ENCODE data around the gene ALOX15B. TPM values are rescaled to one million over a fixed set of nuclear protein-coding genes. Genes with fewer than 3 reads are reported as not detected.

Gene ALOX15B
- total and polyA plus RNA-seq, 8 donors: 0.38 to 112 (median 0.53) TPM

GRCh38 chr17:8002721-8003593 lies 35.9 kb upstream of the ALOX15B start:
- H3K9me3 ChIP-seq: no peaks in the 10 kb centered on the region
- H3K4me3 ChIP-seq: peak overlapping the region in 1 of 2 donors; percentile 6
- peaks cover 0 to 16% of the 10 kb centered on the region in 2 donors for H3K4me1 ChIP-seq
- no peak for TF ChIP-seq CTCF (IDR thresholded peaks at IDR 0.05)
- H3K27me3 ChIP-seq: peaks cover 32 to 86% of the 10 kb centered on the region in 2 donors
- intact Hi-C loops (cut with DNase I): no loop called here
- ATAC-seq: peak; percentile 33
- no peaks in the 10 kb centered on the region for H3K36me3 ChIP-seq
- peak in 1 of 4 donors; percentile 79 for DNase-seq
- no peak overlapping the region for H3K27ac ChIP-seq

- DNase-seq (peak in 1 of 4 donors; percentile 67), ATAC-seq (no peak)
- Histone ChIP-seq H3K27me3 (peaks cover 32 to 78% of the 10 kb centered on the region in 2 donors), H3K4me3 (no peak overlapping the region), H3K36me3 (no peaks in the 10 kb centered on the region), H3K27ac (no peak overlapping the region), H3K9me3 (no peaks in the 10 kb centered on the region), H3K4me1 (peaks cover 0 to 16% of the 10 kb centered on the region in 2 donors)
- intact Hi-C loops (cut with DNase I): no loop called here
- TF ChIP-seq CTCF (IDR thresholded peaks at IDR 0.05): no peak
Observed at GRCh38 chr17:8003594-8004181, 35.2 kb upstream of the ALOX15B start.

- intact Hi-C loops (cut with DNase I): no loop called here
- no peak for DNase-seq
- H3K4me1 ChIP-seq: peaks cover 0 to 16% of the 10 kb centered on the region in 2 donors
- no peak overlapping the region for H3K4me3 ChIP-seq
- peak; percentile 61 for ATAC-seq
- no peaks in the 10 kb centered on the region for H3K36me3 ChIP-seq
- TF ChIP-seq CTCF (IDR thresholded peaks at IDR 0.05): no peak
- peaks cover 30 to 67% of the 10 kb centered on the region in 2 donors for H3K27me3 ChIP-seq
- no peaks in the 10 kb centered on the region for H3K9me3 ChIP-seq
- no peak overlapping the region for H3K27ac ChIP-seq
Observed at GRCh38 chr17:8004899-8005298, 34.0 kb upstream of the ALOX15B start.

GRCh38 chr17:8005357-8005756 lies 33.5 kb upstream of the ALOX15B start:
- DNase-seq (no peak), ATAC-seq (no peak)
- H3K36me3 ChIP-seq: no peaks in the 10 kb centered on the region
- intact Hi-C loops (cut with DNase I): no loop called here
- TF ChIP-seq CTCF (IDR thresholded peaks at IDR 0.05): no peak
- no peaks in the 10 kb centered on the region for H3K9me3 ChIP-seq
- no peak overlapping the region for H3K27ac ChIP-seq
- no peak overlapping the region for H3K4me3 ChIP-seq
- peaks cover 0 to 16% of the 10 kb centered on the region in 2 donors for H3K4me1 ChIP-seq
- H3K27me3 ChIP-seq: peaks cover 27 to 64% of the 10 kb centered on the region in 2 donors

Measured in left lung (tissue), 10 donors.